CD4-positive, alpha-beta memory T cell (primary cell): ENCODE measurements around the gene PIK3CD. TPM values are rescaled to one million over a fixed set of nuclear protein-coding genes. Genes with fewer than 3 reads are reported as not detected.

Source experiments
- CTCF ChIA-PET: fragments of 350-600 bp; sonication (Branson Sonifier 250); formaldehyde crosslinking; loops from one replicate; lab custom pipeline; 2021; ENCODE audit warnings: inconsistent platforms; ENCODE audit not compliant: partially characterized antibody; lab: Charles Lee
- POLR2A ChIA-PET: fragments of 350-600 bp; sonication (Branson Sonifier 250); formaldehyde crosslinking; loops from one replicate; lab custom pipeline; 2021; ENCODE audit not compliant: partially characterized antibody; lab: Charles Lee
- DNase-seq, 5 donors: peaks; one replicate each; pipeline versions ENCODE4 v3.0.0 to v3.0.0-alpha.2; 2020 to 2022; ENCODE audit warnings: mixed read lengths in 1 of 5
- H3K27ac ChIP-seq: one replicate; pipeline ENCODE4 v1.7.0; 2013; ENCODE audit warnings: low read depth, low read length
- H3K27me3 ChIP-seq: 2 replicates; pipeline ENCODE4 v1.7.0; 2013; ENCODE audit warnings: mild to moderate bottlenecking, low read length, moderate library complexity; ENCODE audit not compliant: insufficient read depth
- H3K36me3 ChIP-seq: 2 replicates; pipeline ENCODE4 v1.7.0; 2013; ENCODE audit warnings: mild to moderate bottlenecking, low read length, moderate library complexity; ENCODE audit not compliant: insufficient read depth
- H3K4me1 ChIP-seq: 2 replicates; pipeline ENCODE4 v1.7.0; 2013; ENCODE audit warnings: mild to moderate bottlenecking, low read length, moderate library complexity; ENCODE audit not compliant: insufficient read depth
- H3K4me3 ChIP-seq, 2 donors: one replicate each; pipeline ENCODE4 v1.7.0; 2013; ENCODE audit warnings: low read length in 2 of 2, mild to moderate bottlenecking in 1 of 2
- H3K9me3 ChIP-seq, 2 donors: one replicate each; pipeline ENCODE4 v1.7.0; 2013; ENCODE audit warnings: low read length in 2 of 2, control low read depth in 1 of 2; ENCODE audit not compliant: control insufficient read depth in 1 of 2
- H3K27ac Mint-ChIP-seq, 7 donors: one replicate each; pipeline ENCODE4 v1.8.0; 2020 to 2021; ENCODE audit warnings: mixed read lengths in 7 of 7, mild to moderate bottlenecking in 6 of 7, inconsistent platforms in 3 of 7, moderate library complexity in 3 of 7
- H3K27me3 Mint-ChIP-seq, 2 donors: one replicate each; pipeline ENCODE4 v1.8.0; 2020 to 2021; ENCODE audit warnings: mixed read lengths in 2 of 2
- H3K36me3 Mint-ChIP-seq, 2 donors: one replicate each; pipeline ENCODE4 v1.8.0; 2020 to 2021; ENCODE audit warnings: mixed read lengths in 2 of 2, inconsistent platforms in 1 of 2, mild to moderate bottlenecking in 1 of 2
- H3K4me1 Mint-ChIP-seq, 4 donors: one replicate each; pipeline ENCODE4 v1.8.0; 2020 to 2021; ENCODE audit warnings: mixed read lengths in 4 of 4, mild to moderate bottlenecking in 1 of 4
- H3K4me3 Mint-ChIP-seq, 8 donors: one replicate each; pipeline ENCODE4 v1.8.0; 2020 to 2021; ENCODE audit warnings: mixed read lengths in 8 of 8, mild to moderate bottlenecking in 7 of 8, moderate library complexity in 6 of 8, inconsistent platforms in 3 of 8
- H3K9me3 Mint-ChIP-seq, 8 donors: one replicate each; pipeline ENCODE4 v1.8.0; 2020 to 2021; ENCODE audit warnings: mixed read lengths in 8 of 8, mild to moderate bottlenecking in 5 of 8, inconsistent platforms in 3 of 8, moderate library complexity in 1 of 8
- intact Hi-C: fragments of 100-400 bp; cut with micrococcal nuclease; formaldehyde crosslinking; loops from one replicate; pipeline ENCODE4 v1.15.1; 2023
- polyA plus RNA-seq, 2 donors: library from polyadenylated mRNA; unstranded; fragments of 300-500 nt; fragmentation: Illumina TruSeq; gene quantifications; one replicate each; pipeline ENCODE4 v1.2.3, GENCODE V29; 2021
- total RNA-seq, 2 experiments: library from RNA; stranded (reverse); gene quantifications; one replicate each; pipeline ENCODE4 v1.2.3, GENCODE V29; 2021

Gene PIK3CD
- total and polyA plus RNA-seq, 4 experiments from 2014 or later = 57.1 to 236 (median 165) TPM

- no peaks in the 10 kb centered on the region for H3K27me3 Mint-ChIP-seq
- Histone ChIP-seq H3K36me3 (peaks cover 6% of the 10 kb centered on the region), H3K27ac (no peak overlapping the region), H3K27me3 (no peaks in the 10 kb centered on the region), H3K4me3 (no peak overlapping the region), H3K9me3 (no peaks in the 10 kb centered on the region), H3K4me1 (peaks cover 59% of the 10 kb centered on the region)
- no peak overlapping the region for H3K4me3 Mint-ChIP-seq
- H3K4me1 Mint-ChIP-seq = peaks cover 41 to 74% (median 57%) of the 10 kb centered on the region in 4 donors
- no peak for DNase-seq
- peaks cover 25 to 47% of the 10 kb centered on the region in 2 donors for H3K36me3 Mint-ChIP-seq
- ChIA-PET CTCF (interaction anchor here (0.9 kb wide), 1 partner anchor 27 kb away, joined by 3 read pairs; no protein-coding TSS in a partner anchor), POLR2A (interaction anchor here (1.3 to 9.0 kb wide), 4 partner anchors 10 to 71 kb away, joined by 3 to 85 read pairs (median 14); partner anchors contain the start of gene PIK3CD)
- H3K27ac Mint-ChIP-seq = peak overlapping the region in 5 of 7 donors; percentile 46 to 80 (median 71)
- peaks cover 0 to 2% (median 0%) of the 10 kb centered on the region in 8 donors for H3K9me3 Mint-ChIP-seq
- intact Hi-C loops = loop anchor here (5.0 kb wide), 1 partner anchor 48 kb away; the partner anchor contains the start of gene PIK3CD
Measured at GRCh38 chr1:9700340-9700739, 48.8 kb downstream of the PIK3CD start.

GRCh38 chr1:9701665-9702064 lies 50.1 kb downstream of the PIK3CD start:
- Histone ChIP-seq H3K4me1 (peaks cover 69% of the 10 kb centered on the region), H3K27me3 (no peaks in the 10 kb centered on the region), H3K36me3 (peaks cover 6% of the 10 kb centered on the region), H3K27ac (no peak overlapping the region), H3K4me3 (no peak overlapping the region), H3K9me3 (no peaks in the 10 kb centered on the region)
- no peak for DNase-seq
- ChIA-PET POLR2A (interaction anchor here (0.7 to 9.0 kb wide), 6 partner anchors 11 to 75 kb away, joined by 3 to 85 read pairs (median 4); partner anchors contain the start of gene PIK3CD), CTCF (interaction anchor here (1.0 to 4.0 kb wide), 8 partner anchors 9 to 115 kb away, joined by 3 to 44 read pairs (median 12); no protein-coding TSS in a partner anchor)
- Mint-ChIP-seq H3K27ac (peak overlapping the region in 2 of 7 donors; percentile 47 to 66), H3K9me3 (peaks cover 0 to 2% (median 0%) of the 10 kb centered on the region in 8 donors), H3K27me3 (no peaks in the 10 kb centered on the region), H3K36me3 (peaks cover 25 to 50% of the 10 kb centered on the region in 2 donors), H3K4me3 (peak overlapping the region in 1 of 8 donors; percentile 15), H3K4me1 (peaks cover 49 to 80% (median 63%) of the 10 kb centered on the region in 4 donors)
- intact Hi-C loops = loop anchor here (5.0 kb wide), 1 partner anchor 49 kb away; the partner anchor contains the start of gene PIK3CD

GRCh38 chr1:9703165-9703509 lies 51.6 kb downstream of the PIK3CD start:
- peaks cover 25 to 49% of the 10 kb centered on the region in 2 donors for H3K36me3 Mint-ChIP-seq
- H3K9me3 Mint-ChIP-seq = peaks cover 0 to 2% (median 0%) of the 10 kb centered on the region in 8 donors
- no peaks in the 10 kb centered on the region for H3K9me3 ChIP-seq
- H3K4me3 ChIP-seq = no peak overlapping the region
- H3K27ac ChIP-seq = no peak overlapping the region
- DNase-seq = no peak
- peaks cover 52 to 93% (median 72%) of the 10 kb centered on the region in 4 donors for H3K4me1 Mint-ChIP-seq
- ChIA-PET CTCF (interaction anchor here (0.7 to 4.0 kb wide), 15 partner anchors 8 to 114 kb away, joined by 3 to 44 read pairs (median 4); no protein-coding TSS in a partner anchor), POLR2A (interaction anchor here (0.7 to 9.0 kb wide), 9 partner anchors 12 to 97 kb away, joined by 3 to 85 read pairs (median 3); partner anchors contain the start of gene PIK3CD)
- peak overlapping the region; percentile 8 to 85 (median 63) for H3K27ac Mint-ChIP-seq
- H3K27me3 ChIP-seq = no peaks in the 10 kb centered on the region
- intact Hi-C loops = loop anchor here (5.0 kb wide), 1 partner anchor 51 kb away; the partner anchor contains the start of gene PIK3CD
- no peaks in the 10 kb centered on the region for H3K27me3 Mint-ChIP-seq
- peaks cover 70% of the 10 kb centered on the region for H3K4me1 ChIP-seq
- peak overlapping the region in 5 of 8 donors; percentile 32 to 68 (median 38) for H3K4me3 Mint-ChIP-seq
- H3K36me3 ChIP-seq = peaks cover 6% of the 10 kb centered on the region

- H3K27ac Mint-ChIP-seq = peak overlapping the region; percentile 23 to 94 (median 66)
- no peaks in the 10 kb centered on the region for H3K9me3 ChIP-seq
- H3K4me3 Mint-ChIP-seq = peak overlapping the region in 7 of 8 donors; percentile 44 to 80 (median 68)
- peaks cover 66% of the 10 kb centered on the region for H3K4me1 ChIP-seq
- peak overlapping the region; percentile 19 for H3K27ac ChIP-seq
- no peaks in the 10 kb centered on the region for H3K27me3 Mint-ChIP-seq
- ChIA-PET POLR2A (interaction anchor here (1.2 to 9.0 kb wide), 4 partner anchors 11 to 75 kb away, joined by 3 to 85 read pairs (median 23); partner anchors contain the start of gene PIK3CD), CTCF (interaction anchor here (0.6 to 4.0 kb wide), 10 partner anchors 9 to 165 kb away, joined by 3 to 44 read pairs (median 9); no protein-coding TSS in a partner anchor)
- H3K4me1 Mint-ChIP-seq = peaks cover 48 to 91% (median 68%) of the 10 kb centered on the region in 4 donors
- intact Hi-C loops = loop anchor here (5.0 kb wide), 1 partner anchor 51 kb away; the partner anchor contains the start of gene PIK3CD
- H3K9me3 Mint-ChIP-seq = peaks cover 0 to 2% (median 0%) of the 10 kb centered on the region in 8 donors
- H3K36me3 Mint-ChIP-seq = peaks cover 25 to 44% of the 10 kb centered on the region in 2 donors
- peak overlapping the region in 1 of 2 donors; percentile 5 for H3K4me3 ChIP-seq
- H3K27me3 ChIP-seq = no peaks in the 10 kb centered on the region
- DNase-seq = no peak
- H3K36me3 ChIP-seq = peaks cover 6% of the 10 kb centered on the region
Measured at GRCh38 chr1:9703681-9704080, 52.1 kb downstream of the PIK3CD start.

GRCh38 chr1:9705337-9706093 lies 54.0 kb downstream of the PIK3CD start:
- ChIA-PET CTCF (interaction anchor here (0.7 to 4.0 kb wide), 4 partner anchors 10 to 89 kb away, joined by 3 to 44 read pairs (median 4); no protein-coding TSS in a partner anchor), POLR2A (interaction anchor here (0.7 to 9.0 kb wide), 4 partner anchors 9 to 53 kb away, joined by 3 to 85 read pairs (median 14); partner anchors contain the start of gene PIK3CD)
- Mint-ChIP-seq H3K9me3 (peaks cover 0 to 2% (median 0%) of the 10 kb centered on the region in 8 donors), H3K4me3 (peak overlapping the region in 6 of 8 donors; percentile 30 to 75 (median 50)), H3K4me1 (peaks cover 42 to 82% (median 61%) of the 10 kb centered on the region in 4 donors), H3K36me3 (peaks cover 28 to 39% of the 10 kb centered on the region in 2 donors), H3K27ac (peak overlapping the region; percentile 20 to 78 (median 66)), H3K27me3 (no peaks in the 10 kb centered on the region)
- H3K4me1 ChIP-seq = peaks cover 62% of the 10 kb centered on the region
- DNase-seq = no peak
- no peaks in the 10 kb centered on the region for H3K27me3 ChIP-seq
- no peak overlapping the region for H3K27ac ChIP-seq
- intact Hi-C loops = no loop called here
- H3K9me3 ChIP-seq = no peaks in the 10 kb centered on the region
- H3K36me3 ChIP-seq = peaks cover 8% of the 10 kb centered on the region
- H3K4me3 ChIP-seq = no peak overlapping the region

GRCh38 chr1:9706178-9706577 lies 54.6 kb downstream of the PIK3CD start:
- H3K9me3 ChIP-seq = no peaks in the 10 kb centered on the region
- no peak overlapping the region for H3K4me3 Mint-ChIP-seq
- ChIA-PET POLR2A (interaction anchor here (0.6 to 9.0 kb wide), 3 partner anchors 8 to 14 kb away, joined by 3 to 85 read pairs (median 3); no protein-coding TSS in a partner anchor), CTCF (interaction anchor here (1.0 to 2.4 kb wide), 2 partner anchors 16 to 79 kb away, joined by 3 to 8 read pairs; no protein-coding TSS in a partner anchor)
- H3K27me3 Mint-ChIP-seq = no peaks in the 10 kb centered on the region
- H3K4me1 Mint-ChIP-seq = peaks cover 39 to 78% (median 56%) of the 10 kb centered on the region in 4 donors
- intact Hi-C loops = no loop called here
- peaks cover 12% of the 10 kb centered on the region for H3K36me3 ChIP-seq
- H3K27ac ChIP-seq = no peak overlapping the region
- peaks cover 0 to 2% (median 0%) of the 10 kb centered on the region in 8 donors for H3K9me3 Mint-ChIP-seq
- no peaks in the 10 kb centered on the region for H3K27me3 ChIP-seq
- H3K36me3 Mint-ChIP-seq = peaks cover 25 to 35% of the 10 kb centered on the region in 2 donors
- peak overlapping the region in 6 of 7 donors; percentile 30 to 84 (median 70) for H3K27ac Mint-ChIP-seq
- H3K4me1 ChIP-seq = peaks cover 56% of the 10 kb centered on the region
- no peak overlapping the region for H3K4me3 ChIP-seq
- DNase-seq = no peak
